ENCODE measurements around the gene USP12.
A peak's percentile ranks its signal among the peaks of the same experiment; 100 is the strongest.

Gene USP12

DNA sequence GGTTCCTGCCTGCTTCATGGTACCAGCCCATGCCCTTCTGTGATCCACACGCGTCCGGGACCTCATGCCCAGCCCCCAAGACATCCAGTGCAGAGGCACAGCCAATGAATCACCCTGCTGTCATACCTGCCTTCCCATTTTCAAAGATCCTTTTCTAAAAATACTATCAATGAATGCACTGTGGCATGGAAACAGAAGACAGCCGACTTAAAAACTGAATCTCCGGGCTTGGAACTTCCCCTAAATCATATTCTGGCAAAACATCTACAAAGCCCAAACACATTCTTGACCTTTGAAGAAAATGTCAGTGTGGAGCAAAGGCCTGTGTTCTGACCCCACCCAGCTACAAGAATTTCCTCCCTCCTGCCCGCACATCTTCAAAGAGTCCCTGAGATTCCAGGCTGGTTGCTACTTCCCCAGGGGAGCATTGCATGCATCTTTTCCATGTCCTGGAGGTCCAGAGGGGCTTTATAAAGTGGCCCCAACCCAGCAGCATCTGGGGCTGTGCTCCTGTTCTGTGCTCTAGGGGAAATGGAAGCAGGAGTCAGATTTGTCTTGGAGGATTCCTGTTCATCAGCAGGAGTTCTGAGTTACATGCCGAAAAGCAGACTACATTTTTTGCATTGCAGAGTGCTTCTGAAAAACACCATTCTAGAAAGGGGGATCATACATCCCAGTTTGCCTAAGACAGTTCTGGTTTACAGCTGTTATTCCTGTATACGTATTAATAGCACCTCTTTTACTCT, 135.2 kb downstream of the USP12 start:
- H3K4me3 Mint-ChIP-seq = no peak overlapping the region
- H3K4me1 Mint-ChIP-seq = peaks cover 46% of the 10 kb centered on the region
- DNase-seq = no peak
- no peaks in the 10 kb centered on the region for H3K36me3 Mint-ChIP-seq (ENCODE audit: low read depth)
- peaks cover under 1% of the 10 kb centered on the region for H3K9me3 Mint-ChIP-seq
- no peak for TF ChIP-seq CTCF (IDR thresholded peaks at IDR 0.05)
- H3K27ac Mint-ChIP-seq = no peak overlapping the region
- H3K27me3 Mint-ChIP-seq (ENCODE audit: low read depth, poor library complexity) = peaks cover 40% of the 10 kb centered on the region

GRCh38 chr13:27035892-27036235, 135.7 kb downstream of the USP12 start:
- Mint-ChIP-seq H3K27ac (no peak overlapping the region), H3K27me3 (ENCODE audit: low read depth, poor library complexity) (peaks cover 41% of the 10 kb centered on the region), H3K36me3 (ENCODE audit: low read depth) (no peaks in the 10 kb centered on the region), H3K4me1 (peaks cover 41% of the 10 kb centered on the region), H3K4me3 (peak overlapping the region; percentile 75), H3K9me3 (peaks cover 5% of the 10 kb centered on the region)
- no peak for DNase-seq
- TF ChIP-seq CTCF (IDR thresholded peaks at IDR 0.05) = no peak

DNA sequence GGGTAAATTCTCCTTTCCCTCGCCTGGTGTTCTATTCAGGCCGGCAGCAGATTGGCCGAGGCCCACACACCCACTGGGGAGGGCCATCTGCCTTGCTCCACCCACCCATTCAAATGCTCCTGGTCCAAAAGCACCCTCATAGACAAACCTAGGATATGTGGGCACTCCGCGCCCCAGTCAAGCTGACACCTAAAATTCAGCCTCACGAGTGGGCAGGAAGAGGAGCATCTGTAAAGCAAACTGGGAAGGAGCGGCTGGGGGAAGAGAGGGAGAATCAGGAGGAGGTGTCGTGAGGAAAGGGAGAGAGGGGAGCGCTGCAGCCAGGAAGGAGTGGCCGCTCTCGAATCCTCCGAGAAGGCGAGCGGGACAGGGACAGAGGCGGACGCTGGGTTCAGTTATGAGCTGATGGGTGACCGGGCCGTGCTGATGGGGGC, 136.9 kb downstream of the USP12 start:
- H3K27ac Mint-ChIP-seq = no peak overlapping the region
- H3K4me3 Mint-ChIP-seq = peak overlapping the region; percentile 75
- H3K4me1 Mint-ChIP-seq = peaks cover 36% of the 10 kb centered on the region
- TF ChIP-seq CTCF (IDR thresholded peaks at IDR 0.05) = no peak
- peak; percentile 42 for DNase-seq
- peaks cover 5% of the 10 kb centered on the region for H3K9me3 Mint-ChIP-seq
- H3K27me3 Mint-ChIP-seq (ENCODE audit: low read depth, poor library complexity) = peaks cover 39% of the 10 kb centered on the region
- no peaks in the 10 kb centered on the region for H3K36me3 Mint-ChIP-seq (ENCODE audit: low read depth)

GRCh38 chr13:27028683-27029480, 142.7 kb downstream of the USP12 start:
- Mint-ChIP-seq H3K27me3 (ENCODE audit: low read depth, poor library complexity) (peaks cover 27% of the 10 kb centered on the region), H3K9me3 (peaks cover 5% of the 10 kb centered on the region), H3K4me3 (no peak overlapping the region), H3K36me3 (ENCODE audit: low read depth) (no peaks in the 10 kb centered on the region), H3K27ac (peak overlapping the region; percentile 73), H3K4me1 (peaks cover 30% of the 10 kb centered on the region)
- no peak for TF ChIP-seq CTCF (IDR thresholded peaks at IDR 0.05)
- DNase-seq = no peak

GRCh38 chr13:27027086-27027667, 144.4 kb downstream of the USP12 start:
- DNase-seq = no peak
- Mint-ChIP-seq H3K36me3 (ENCODE audit: low read depth) (no peaks in the 10 kb centered on the region), H3K9me3 (peaks cover 5% of the 10 kb centered on the region), H3K27me3 (ENCODE audit: low read depth, poor library complexity) (peaks cover 24% of the 10 kb centered on the region), H3K4me3 (no peak overlapping the region), H3K4me1 (peaks cover 39% of the 10 kb centered on the region), H3K27ac (no peak overlapping the region)
- TF ChIP-seq CTCF (IDR thresholded peaks at IDR 0.05) = no peak

Measured in nephron progenitor cell (in vitro differentiated cells).